HG03064 (cell line): ENCODE measurements around the gene GPRIN3.
A peak's percentile ranks its signal among the peaks of the same experiment; 100 is the strongest.

Experiments
- ATAC-seq: cut with Tn5 transposase; IDR thresholded peaks from one replicate; pipeline ENCODE4 v1.9.1; 2021; ENCODE audit warnings: low read depth; ENCODE audit not compliant: unreplicated experiment

Gene GPRIN3

GRCh38 chr4:89307446-89308160 is at the start of gene GPRIN3:
Gene GPRIN3 (minus strand): TSS chr4:89307800. CDS start chr4:89250110, 57,690 bp downstream.
- ATAC-seq: no peak

GRCh38 chr4:89357340-89357739 is 49.7 kb upstream of the GPRIN3 start:
- no peak for ATAC-seq

- ATAC-seq: no peak
These were observed 48.5 kb upstream of the GPRIN3 start for GRCh38 chr4:89356086-89356485.

- no peak for ATAC-seq
These were observed 45.9 kb upstream of the GPRIN3 start for GRCh38 chr4:89353514-89353913.

GRCh38 chr4:89352541-89352940 is 44.9 kb upstream of the GPRIN3 start:
- no peak for ATAC-seq

GRCh38 chr4:89351201-89351600 is 43.6 kb upstream of the GPRIN3 start:
- no peak for ATAC-seq

- ATAC-seq: no peak
These were observed 39.9 kb upstream of the GPRIN3 start for GRCh38 chr4:89347363-89348025.

GRCh38 chr4:89344571-89344970 is 37.0 kb upstream of the GPRIN3 start:
- ATAC-seq: no peak

- ATAC-seq: no peak
These were observed 30.6 kb upstream of the GPRIN3 start for GRCh38 chr4:89338206-89338605.

GRCh38 chr4:89337681-89338080 is 30.1 kb upstream of the GPRIN3 start:
- no peak for ATAC-seq

- ATAC-seq: no peak
These were observed 29.3 kb upstream of the GPRIN3 start for GRCh38 chr4:89336818-89337420.

- ATAC-seq: no peak
These were observed 27.2 kb upstream of the GPRIN3 start for GRCh38 chr4:89334830-89335229.

GRCh38 chr4:89334311-89334710 is 26.7 kb upstream of the GPRIN3 start:
- ATAC-seq: no peak

GRCh38 chr4:89331686-89332544 is 24.3 kb upstream of the GPRIN3 start:
- ATAC-seq: no peak

- no peak for ATAC-seq
These were observed 23.6 kb upstream of the GPRIN3 start for GRCh38 chr4:89331197-89331596.

GRCh38 chr4:89329280-89329679 is 21.7 kb upstream of the GPRIN3 start:
- ATAC-seq: no peak

- peak; percentile 65 for ATAC-seq
These were observed 17.1 kb upstream of the GPRIN3 start for GRCh38 chr4:89324671-89325070.

GRCh38 chr4:89322671-89323070 is 15.1 kb upstream of the GPRIN3 start:
- ATAC-seq: no peak

GRCh38 chr4:89319756-89320155 is 12.2 kb upstream of the GPRIN3 start:
- ATAC-seq: no peak

GRCh38 chr4:89316931-89317366 is 9.3 kb upstream of the GPRIN3 start:
- ATAC-seq: no peak

GRCh38 chr4:89316211-89316610 is 8.6 kb upstream of the GPRIN3 start:
- ATAC-seq: no peak
